ENCODE measurements around the gene APOB. TPM values are rescaled to one million over a fixed set of nuclear protein-coding genes. Genes with fewer than 3 reads are reported as not detected.

APOB gene
- total RNA-seq, 1 donor from 2014 or later = not detected

GRCh38 chr2:21001988-21002813 lies 41.7 kb downstream of the APOB start:
- TF ChIP-seq, protein P1, sequence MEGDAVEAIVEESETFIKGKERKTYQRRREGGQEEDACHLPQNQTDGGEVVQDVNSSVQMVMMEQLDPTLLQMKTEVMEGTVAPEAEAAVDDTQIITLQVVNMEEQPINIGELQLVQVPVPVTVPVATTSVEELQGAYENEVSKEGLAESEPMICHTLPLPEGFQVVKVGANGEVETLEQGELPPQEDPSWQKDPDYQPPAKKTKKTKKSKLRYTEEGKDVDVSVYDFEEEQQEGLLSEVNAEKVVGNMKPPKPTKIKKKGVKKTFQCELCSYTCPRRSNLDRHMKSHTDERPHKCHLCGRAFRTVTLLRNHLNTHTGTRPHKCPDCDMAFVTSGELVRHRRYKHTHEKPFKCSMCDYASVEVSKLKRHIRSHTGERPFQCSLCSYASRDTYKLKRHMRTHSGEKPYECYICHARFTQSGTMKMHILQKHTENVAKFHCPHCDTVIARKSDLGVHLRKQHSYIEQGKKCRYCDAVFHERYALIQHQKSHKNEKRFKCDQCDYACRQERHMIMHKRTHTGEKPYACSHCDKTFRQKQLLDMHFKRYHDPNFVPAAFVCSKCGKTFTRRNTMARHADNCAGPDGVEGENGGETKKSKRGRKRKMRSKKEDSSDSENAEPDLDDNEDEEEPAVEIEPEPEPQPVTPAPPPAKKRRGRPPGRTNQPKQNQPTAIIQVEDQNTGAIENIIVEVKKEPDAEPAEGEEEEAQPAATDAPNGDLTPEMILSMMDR (IDR thresholded peaks at IDR 0.05) = no peak
- H3K9me3 Mint-ChIP-seq = no peaks in the 10 kb centered on the region
- no peaks in the 10 kb centered on the region for H3K27me3 Mint-ChIP-seq
- no peak overlapping the region for H3K4me3 Mint-ChIP-seq
- ATAC-seq (ENCODE audit: low read depth) (no peak), DNase-seq (no peak)
- intact Hi-C loops (cut with micrococcal nuclease) = no loop called here
- H3K36me3 Mint-ChIP-seq (ENCODE audit: low read depth) = no peaks in the 10 kb centered on the region
- ChIA-PET POLR2A (no interaction called here), CTCF (no interaction called here)
- H3K4me1 Mint-ChIP-seq = no peaks in the 10 kb centered on the region
- H3K27ac Mint-ChIP-seq = no peak overlapping the region

DNA sequence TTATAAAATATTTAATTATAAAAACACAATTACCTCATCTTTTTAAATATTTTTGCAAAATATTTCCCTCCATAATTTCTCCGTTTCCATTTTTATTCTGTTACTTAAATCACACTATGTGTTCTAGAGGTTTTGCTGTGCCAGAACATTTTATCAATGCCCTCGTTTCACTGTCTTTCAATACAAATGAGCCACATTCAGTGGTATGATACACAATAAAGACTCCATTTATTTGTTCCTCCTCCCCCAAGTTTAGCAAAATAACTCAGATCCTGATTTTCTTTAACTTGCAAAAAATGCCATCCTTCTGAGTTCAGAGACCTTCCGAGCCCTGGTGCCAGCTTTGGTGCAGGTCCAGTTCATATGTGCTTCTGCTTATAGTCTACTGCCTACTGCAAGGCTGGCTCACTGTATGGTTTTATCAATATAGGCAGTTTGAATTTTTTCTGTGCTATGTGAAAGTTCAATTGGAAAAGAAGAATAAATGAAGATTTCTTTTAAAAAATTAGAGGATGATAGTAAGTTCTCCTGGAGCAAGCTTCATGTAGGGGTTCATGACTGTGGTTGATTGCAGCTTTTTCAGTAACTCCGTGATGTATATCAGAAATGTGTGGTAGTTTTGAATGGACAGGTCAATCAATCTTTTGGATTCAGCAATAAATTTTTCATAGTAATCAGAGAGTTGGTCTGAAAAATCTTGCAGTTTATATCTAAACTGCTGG lies 42.5 kb downstream of the APOB start:
- Mint-ChIP-seq H3K27ac (no peak overlapping the region), H3K9me3 (no peaks in the 10 kb centered on the region), H3K4me1 (no peaks in the 10 kb centered on the region), H3K27me3 (no peaks in the 10 kb centered on the region), H3K4me3 (no peak overlapping the region), H3K36me3 (ENCODE audit: low read depth) (no peaks in the 10 kb centered on the region)
- TF ChIP-seq, protein P1 (IDR thresholded peaks at IDR 0.05) = no peak
- CTCF ChIA-PET = no interaction called here
- intact Hi-C loops (cut with micrococcal nuclease) = no loop called here
- POLR2A ChIA-PET = no interaction called here
- ATAC-seq (ENCODE audit: low read depth) (no peak), DNase-seq (no peak)

- Mint-ChIP-seq H3K36me3 (ENCODE audit: low read depth) (no peaks in the 10 kb centered on the region), H3K9me3 (no peaks in the 10 kb centered on the region), H3K4me3 (no peak overlapping the region), H3K27me3 (no peaks in the 10 kb centered on the region), H3K4me1 (no peaks in the 10 kb centered on the region), H3K27ac (no peak overlapping the region)
- ATAC-seq (ENCODE audit: low read depth) (no peak), DNase-seq (no peak)
- POLR2A ChIA-PET = no interaction called here
- TF ChIP-seq, protein P1 (IDR thresholded peaks at IDR 0.05) = no peak
- CTCF ChIA-PET = no interaction called here
- intact Hi-C loops (cut with micrococcal nuclease) = no loop called here
Measured at GRCh38 chr2:20999906-21000645, 43.8 kb downstream of the APOB start.

- CTCF ChIA-PET = no interaction called here
- ATAC-seq (ENCODE audit: low read depth) (no peak), DNase-seq (no peak)
- POLR2A ChIA-PET = no interaction called here
- Mint-ChIP-seq H3K4me3 (no peak overlapping the region), H3K27me3 (no peaks in the 10 kb centered on the region), H3K36me3 (ENCODE audit: low read depth) (no peaks in the 10 kb centered on the region), H3K9me3 (no peaks in the 10 kb centered on the region), H3K4me1 (no peaks in the 10 kb centered on the region), H3K27ac (no peak overlapping the region)
- intact Hi-C loops (cut with micrococcal nuclease) = no loop called here
- TF ChIP-seq, protein P1 (IDR thresholded peaks at IDR 0.05) = no peak
Measured at GRCh38 chr2:20998972-20999905, 44.6 kb downstream of the APOB start.
